ENCODE data around the gene PLCH2.

PLCH2 gene

GRCh38 chr1:2501041-2501819 is 25.1 kb downstream of the PLCH2 start:
- no peak for DNase-seq

- DNase-seq = no peak
Observed at GRCh38 chr1:2501820-2502119, 25.7 kb downstream of the PLCH2 start.

- no peak for DNase-seq
Observed at GRCh38 chr1:2502210-2502609, 26.1 kb downstream of the PLCH2 start.

GRCh38 chr1:2502661-2503553 is 26.8 kb downstream of the PLCH2 start:
- no peak for DNase-seq

GRCh38 chr1:2503554-2504224 is 27.6 kb downstream of the PLCH2 start:
- no peak for DNase-seq

- DNase-seq = no peak
Observed at GRCh38 chr1:2504225-2504948, 28.3 kb downstream of the PLCH2 start.

- no peak for DNase-seq
Observed at GRCh38 chr1:2504949-2505272, 28.8 kb downstream of the PLCH2 start.

GRCh38 chr1:2505461-2505994 is 29.4 kb downstream of the PLCH2 start:
- DNase-seq = no peak

- no peak for DNase-seq
Observed at GRCh38 chr1:2506007-2506860, 30.1 kb downstream of the PLCH2 start.

GRCh38 chr1:2506901-2507565 is 30.9 kb downstream of the PLCH2 start:
- no peak for DNase-seq

GRCh38 chr1:2507744-2508155 is 31.7 kb downstream of the PLCH2 start:
- no peak for DNase-seq

GRCh38 chr1:2508180-2508579 is 32.1 kb downstream of the PLCH2 start:
- DNase-seq = no peak

- no peak for DNase-seq
Observed at GRCh38 chr1:2508751-2509150, 32.7 kb downstream of the PLCH2 start.

- DNase-seq = no peak
Observed at GRCh38 chr1:2509589-2509988, 33.5 kb downstream of the PLCH2 start.

GRCh38 chr1:2510366-2511155 is 34.5 kb downstream of the PLCH2 start:
- no peak for DNase-seq

GRCh38 chr1:2512862-2513421 is 36.9 kb downstream of the PLCH2 start:
- DNase-seq = no peak

GRCh38 chr1:2513939-2514652 is 38.0 kb downstream of the PLCH2 start:
- DNase-seq = no peak

- no peak for DNase-seq
Observed at GRCh38 chr1:2514863-2515762, 39.0 kb downstream of the PLCH2 start.

- DNase-seq = no peak
Observed at GRCh38 chr1:2515763-2516080, 39.6 kb downstream of the PLCH2 start.
